Activated CD4-positive, alpha-beta T cell treated with anti-CD3 and anti-CD28 coated beads, Interleukin-2, amount 50 U/mL, for 16 hours (primary cell): ENCODE data around the gene ZNF8.
"Not testable (repeated sequence)": the region's sequence is repeated elsewhere in the genome, so short reads cannot be mapped to it uniquely, and the experiment has no call there.

Experiments used
- DNase-seq: peaks from one replicate; pipeline ENCODE4 v3.0.0-alpha.2; 2020

ZNF8 gene

DNA sequence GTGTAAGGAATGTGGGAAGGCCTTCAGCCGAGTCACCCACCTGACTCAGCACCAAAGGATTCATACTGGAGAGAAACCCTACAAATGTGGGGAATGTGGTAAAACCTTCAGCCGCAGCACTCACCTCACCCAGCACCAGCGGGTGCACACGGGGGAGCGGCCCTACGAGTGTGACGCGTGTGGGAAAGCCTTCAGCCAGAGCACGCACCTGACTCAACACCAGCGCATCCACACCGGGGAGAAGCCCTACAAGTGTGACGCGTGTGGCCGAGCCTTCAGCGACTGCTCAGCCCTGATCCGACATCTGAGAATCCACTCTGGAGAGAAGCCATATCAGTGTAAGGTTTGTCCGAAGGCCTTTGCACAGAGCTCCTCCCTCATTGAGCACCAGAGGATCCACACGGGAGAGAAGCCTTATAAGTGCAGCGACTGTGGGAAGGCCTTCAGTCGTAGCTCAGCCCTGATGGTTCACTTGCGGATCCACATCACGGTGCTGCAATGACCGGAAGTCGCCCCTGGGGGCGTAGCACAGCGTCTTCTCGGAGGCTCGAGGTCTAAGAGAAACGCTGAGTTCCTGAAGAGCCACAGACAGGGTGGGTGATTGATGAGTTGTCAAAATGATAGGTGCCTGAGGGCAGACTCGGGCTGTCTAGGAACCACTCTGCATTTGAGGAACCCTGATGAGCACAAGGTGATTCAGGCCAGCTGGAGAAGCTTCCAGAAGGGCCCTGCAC, 60.2 kb downstream of the ZNF8 start:
- DNase-seq: no peak

DNA sequence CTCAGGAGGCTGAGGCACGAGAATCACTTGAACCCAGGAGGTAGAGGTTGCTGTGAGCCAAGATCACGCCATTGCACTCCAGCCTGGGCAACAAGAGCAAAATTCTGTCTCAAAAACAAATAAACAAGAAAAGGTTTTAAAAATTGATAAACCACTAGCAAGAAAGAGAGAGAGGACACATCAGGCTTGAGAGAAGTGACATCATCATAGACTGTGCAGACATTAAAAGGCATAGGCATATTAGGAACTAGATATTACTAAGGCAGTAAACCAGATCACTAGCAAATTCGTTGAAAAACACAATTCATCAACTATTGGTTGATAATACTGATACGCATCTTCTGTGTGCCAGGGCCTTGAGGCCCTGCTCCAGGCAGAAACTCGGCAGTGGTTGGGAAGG, 66.8 kb downstream of the ZNF8 start:
- DNase-seq: no peak

DNA sequence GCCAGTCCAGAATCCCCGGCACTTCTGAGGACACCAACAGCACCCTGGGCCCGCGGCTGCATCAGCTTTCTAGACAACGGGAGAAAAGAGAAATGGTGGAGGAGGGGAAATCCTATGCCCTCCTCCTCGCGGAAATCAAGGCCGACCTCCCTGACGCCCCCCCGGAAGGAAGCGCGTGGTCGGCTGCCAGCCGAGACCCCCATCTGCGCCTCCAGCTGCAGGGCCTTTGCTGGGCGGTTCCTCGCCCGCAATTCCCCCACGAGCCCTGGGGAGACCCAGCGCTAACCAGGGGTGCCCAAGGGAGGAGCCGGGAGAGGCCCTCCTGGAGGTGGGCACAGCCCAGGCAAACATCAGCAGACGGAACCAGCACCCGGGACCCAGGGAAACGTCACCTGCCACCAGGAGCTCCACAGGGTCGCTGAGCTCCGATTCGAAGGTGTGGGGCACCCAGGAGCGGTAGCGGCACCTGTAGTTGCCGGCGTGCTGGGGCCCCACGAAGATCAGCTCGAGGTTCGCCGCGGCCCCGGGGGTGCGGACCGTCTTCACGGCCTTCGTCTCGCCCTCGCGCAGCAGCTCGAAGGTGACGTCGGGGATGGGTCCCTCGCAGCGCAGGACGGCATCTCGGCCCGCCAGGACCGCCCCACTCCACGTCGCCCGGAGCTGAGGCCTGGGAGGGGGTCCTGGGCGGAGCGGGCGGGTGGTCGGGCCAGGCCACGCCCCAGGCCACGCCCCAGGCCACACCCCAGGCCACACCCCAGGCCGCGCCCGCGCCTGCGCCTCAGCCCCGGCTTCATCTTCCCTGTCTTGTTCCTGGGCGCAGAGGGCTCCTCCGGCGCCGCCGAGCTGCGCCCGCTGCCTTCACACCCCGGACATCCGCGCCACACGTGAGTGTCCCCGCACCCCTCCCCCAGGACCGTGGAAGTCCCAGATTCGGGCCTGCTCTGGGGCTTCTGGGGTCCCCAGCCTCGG, 68.5 kb downstream of the ZNF8 start:
- peak; percentile 77 for DNase-seq

DNA sequence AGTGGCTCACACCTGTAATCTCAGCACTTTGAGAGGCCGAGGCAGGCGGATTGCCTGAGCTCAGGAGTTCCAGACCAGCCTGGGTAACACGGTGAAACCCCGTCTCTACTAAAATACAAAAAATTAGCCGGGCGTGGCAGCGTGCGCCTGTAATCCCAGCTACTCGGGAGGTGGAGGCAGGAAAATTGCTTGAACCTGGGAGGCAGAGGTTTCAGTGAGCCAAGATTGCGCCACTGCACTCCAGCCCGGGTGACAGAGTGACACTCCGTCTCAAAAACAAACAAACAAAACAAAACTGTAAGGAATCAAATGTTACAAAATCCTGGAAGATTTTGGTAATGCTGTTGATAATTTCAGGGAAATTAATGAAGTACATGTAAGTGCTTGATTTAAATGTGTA, 69.3 kb downstream of the ZNF8 start:
- DNase-seq: not testable (repeated sequence)

DNA sequence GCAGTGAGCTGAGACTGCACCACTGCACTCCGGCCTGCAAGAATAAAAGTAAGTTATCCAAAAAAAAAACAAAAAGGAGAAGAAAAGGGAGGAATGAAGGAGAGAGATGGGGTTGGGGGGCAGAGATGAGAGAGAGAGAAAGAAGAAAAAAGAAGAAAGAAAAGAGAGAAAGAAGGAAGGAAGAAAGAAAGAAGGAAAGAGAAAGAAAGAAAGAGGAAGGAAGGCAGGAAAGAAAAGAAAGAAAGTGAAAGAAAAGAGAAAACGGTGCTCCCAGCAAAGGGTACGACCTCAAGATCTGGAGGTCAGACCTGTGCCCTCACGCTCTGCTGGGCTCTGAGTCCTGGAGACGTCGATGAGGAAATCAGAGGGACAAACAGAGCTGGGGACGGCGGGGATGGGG, 70.8 kb downstream of the ZNF8 start:
- no peak for DNase-seq

DNA sequence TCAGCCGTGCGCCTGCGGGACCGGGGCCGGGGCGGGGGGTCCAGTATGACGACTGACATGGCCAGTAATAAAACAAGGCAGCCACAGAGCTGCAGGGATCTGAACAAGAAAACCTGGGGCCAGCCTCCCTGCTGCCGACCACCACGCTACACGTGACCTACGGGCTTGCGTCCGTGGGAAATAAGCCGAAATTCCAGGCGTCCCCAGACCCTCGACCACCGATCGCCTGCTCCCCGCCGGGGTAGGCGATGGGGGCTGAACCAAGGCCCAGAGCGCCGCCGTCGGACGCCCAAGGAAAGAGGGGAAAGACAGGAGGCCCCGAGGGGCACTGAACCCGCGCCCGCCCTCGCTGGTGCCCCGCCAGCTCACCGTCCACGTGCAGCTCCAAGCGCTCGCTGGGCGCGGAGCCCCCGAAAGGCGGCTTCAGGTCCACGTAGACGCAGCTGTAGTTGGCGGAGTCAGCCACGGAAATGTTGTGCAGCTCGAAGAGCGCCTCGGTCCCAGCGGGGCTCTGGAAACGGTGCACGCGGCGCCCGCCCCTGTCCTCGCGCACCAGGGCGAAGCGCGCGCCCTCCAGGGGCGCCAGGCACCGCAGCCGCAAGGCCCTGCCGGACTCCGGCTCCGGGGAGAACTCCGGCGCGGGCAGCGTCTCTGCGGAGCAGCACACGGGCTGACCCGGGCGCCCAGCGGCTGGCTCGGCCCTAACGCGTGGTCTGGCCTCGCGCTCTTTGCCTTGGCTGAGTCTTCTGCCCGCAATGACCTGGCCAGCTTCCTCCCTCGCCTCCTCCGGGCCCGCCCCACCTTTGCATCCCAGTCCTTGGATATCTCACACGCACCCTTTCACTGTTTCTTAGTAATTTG, 71.5 kb downstream of the ZNF8 start:
- no peak for DNase-seq

DNA sequence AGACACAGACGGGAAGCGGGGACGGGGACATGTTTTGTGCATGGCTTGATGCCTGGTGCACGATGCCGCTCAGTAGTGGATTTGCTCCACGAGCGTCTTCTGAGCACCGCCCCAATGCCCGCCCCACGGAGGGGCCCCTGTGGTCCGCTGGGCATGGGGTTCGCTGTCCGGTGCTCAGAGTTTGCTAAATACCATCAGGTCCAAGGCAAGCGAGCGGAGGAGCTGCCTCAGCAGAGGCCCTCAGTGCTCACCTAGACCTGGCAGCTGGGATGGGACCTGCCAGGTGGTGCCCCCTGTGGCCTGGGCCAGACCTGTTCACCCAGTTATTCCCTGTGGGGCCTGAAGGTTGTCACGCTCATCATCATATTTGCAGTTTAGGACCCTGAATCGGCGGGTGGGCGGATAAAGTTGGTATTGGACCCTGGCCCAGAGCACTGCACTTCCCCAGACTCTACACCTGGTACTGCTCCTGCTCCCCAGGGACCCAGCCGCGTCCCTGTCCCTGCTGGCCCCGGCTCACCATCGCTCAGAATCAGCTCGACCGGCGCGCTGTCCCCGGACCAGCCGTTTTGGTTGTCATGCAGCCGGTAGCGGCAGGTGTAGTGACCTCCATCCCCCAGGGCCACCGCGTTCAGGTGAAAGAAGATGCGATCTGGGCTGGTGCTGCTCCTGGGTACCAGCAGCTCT, 72.3 kb downstream of the ZNF8 start:
- no peak for DNase-seq

DNA sequence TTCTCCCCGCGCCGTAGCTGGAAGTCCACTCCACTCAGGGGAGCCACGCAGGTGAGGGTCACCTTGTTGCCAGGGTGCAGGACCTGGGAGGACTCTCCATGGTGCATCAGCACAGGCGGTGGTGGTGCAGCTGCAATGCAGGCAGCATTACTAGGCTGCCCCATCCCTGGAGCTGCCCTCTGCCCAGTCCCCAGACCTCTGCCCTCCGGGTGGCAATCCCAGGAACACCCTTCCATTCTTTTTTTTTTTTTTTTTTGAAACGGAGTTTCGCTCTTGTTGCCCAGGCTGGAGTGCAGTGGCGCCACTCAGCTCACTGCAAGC, 72.8 kb downstream of the ZNF8 start:
- no peak for DNase-seq

DNA sequence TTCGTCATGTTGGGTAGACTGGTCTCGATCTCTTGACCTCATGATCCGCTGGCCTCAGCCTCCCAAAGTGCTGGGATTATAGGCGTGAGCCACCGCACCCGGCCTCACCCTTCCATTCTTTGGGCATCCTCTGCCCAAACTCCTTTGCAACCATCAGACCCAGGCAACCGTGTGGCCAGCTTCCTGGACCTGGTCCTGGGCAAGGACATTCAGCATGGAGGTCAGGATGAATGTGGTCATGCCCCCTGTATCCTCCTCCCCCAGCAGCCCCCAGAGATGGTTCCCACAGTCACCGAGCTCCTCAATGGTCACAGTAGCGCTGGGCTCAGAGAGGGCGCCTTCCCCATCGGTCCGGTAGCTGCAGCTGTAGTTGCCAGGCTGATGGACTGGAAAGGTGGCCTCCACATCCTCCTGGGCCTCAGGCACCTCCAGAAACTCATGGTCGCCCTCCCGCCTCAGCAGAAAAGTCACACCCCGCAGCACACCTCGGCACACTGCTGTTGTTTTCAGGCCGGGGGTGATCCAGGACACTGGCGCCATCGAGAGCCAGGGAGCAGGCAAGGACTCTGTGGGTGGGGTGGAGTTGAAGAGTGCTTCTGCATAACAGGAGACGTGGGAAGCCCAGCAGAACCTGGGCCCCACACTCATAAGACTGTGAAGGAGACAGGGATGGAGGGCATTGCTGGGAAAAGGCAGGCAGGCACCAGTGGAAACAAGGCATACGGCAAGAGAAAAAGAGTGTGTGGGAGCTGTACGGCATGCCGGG, 73.4 kb downstream of the ZNF8 start:
- no peak for DNase-seq
